Measurements from ENCODE around the gene MROH7.

GRCh38 chr1:54696262-54696661 is 54.7 kb downstream of the MROH7 start:
- no peak for TF ChIP-seq CTCF (IDR thresholded peaks at IDR 0.05; ENCODE audit: low read depth, low read length, missing input control)
- TF ChIP-seq FOXA1 (IDR thresholded peaks at IDR 0.05): no peak
- no peak for TF ChIP-seq HNF4A (conservative IDR thresholded peaks at IDR 0.05)
- TF ChIP-seq YY1 (IDR thresholded peaks at IDR 0.05): no peak
- no peak for TF ChIP-seq GABPA (IDR thresholded peaks at IDR 0.05 in 1 of 2, conservative IDR thresholded peaks at IDR 0.05 in 1 of 2)
- no peak for TF ChIP-seq JUND (IDR thresholded peaks at IDR 0.05)
- no peak for TF ChIP-seq ZBTB33 (IDR thresholded peaks at IDR 0.05)
- no peak for TF ChIP-seq RAD21 (IDR thresholded peaks at IDR 0.05)
- no peak for TF ChIP-seq MAX (IDR thresholded peaks at IDR 0.05)
- TF ChIP-seq NR2F2 (IDR thresholded peaks at IDR 0.05): no peak
- TF ChIP-seq SP1 (IDR thresholded peaks at IDR 0.05): no peak
- no peak for TF ChIP-seq TAF1 (conservative IDR thresholded peaks at IDR 0.05)
- TF ChIP-seq, protein P1, sequence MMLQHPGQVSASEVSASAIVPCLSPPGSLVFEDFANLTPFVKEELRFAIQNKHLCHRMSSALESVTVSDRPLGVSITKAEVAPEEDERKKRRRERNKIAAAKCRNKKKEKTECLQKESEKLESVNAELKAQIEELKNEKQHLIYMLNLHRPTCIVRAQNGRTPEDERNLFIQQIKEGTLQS (IDR thresholded peaks at IDR 0.05): no peak
- TF ChIP-seq RXRA (IDR thresholded peaks at IDR 0.05): no peak

Data from liver (tissue), 3 donors.